Activated CD4-positive, CD25-positive, alpha-beta regulatory T cell (primary cell): Measurements from ENCODE around the gene SIAH3.
"Not testable (repeated sequence)": the region's sequence is repeated elsewhere in the genome, so short reads cannot be mapped to it uniquely, and the experiment has no call there.

Source experiments
- DNase-seq, 4 experiments: peaks; one replicate each; lab custom pipeline; 2025; lab: John Stamatoyannopoulos, UW

Gene SIAH3

GRCh38 chr13:45851171-45851921, at the start of gene SIAH3:
Gene SIAH3 (minus strand): TSS chr13:45851753. CDS start chr13:45851629, 124 bp downstream.
- no peak for DNase-seq

DNA sequence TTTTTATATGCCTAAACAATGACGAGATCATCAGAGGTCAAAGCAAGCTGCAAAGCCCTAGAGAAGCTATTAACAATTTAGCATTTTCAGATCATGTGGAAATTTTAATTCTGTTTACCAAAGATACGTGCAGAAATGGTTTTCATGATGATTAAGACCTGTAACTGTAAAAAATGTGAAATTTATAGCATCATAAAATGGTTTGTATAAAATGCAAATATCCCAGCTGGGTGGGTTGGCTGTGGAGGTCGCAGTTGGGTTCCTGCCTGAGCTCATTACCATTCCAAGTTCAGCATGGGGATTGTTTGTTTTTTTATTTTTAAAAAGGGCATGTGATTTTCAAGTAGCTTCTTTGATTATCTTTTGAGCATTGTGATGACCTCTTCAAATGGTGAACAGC, 47.9 kb upstream of the SIAH3 start:
- DNase-seq = no peak

GRCh38 chr13:45897562-45897961, 46.0 kb upstream of the SIAH3 start:
- no peak for DNase-seq

GRCh38 chr13:45896285-45896684, 44.7 kb upstream of the SIAH3 start:
- DNase-seq = no peak

DNA sequence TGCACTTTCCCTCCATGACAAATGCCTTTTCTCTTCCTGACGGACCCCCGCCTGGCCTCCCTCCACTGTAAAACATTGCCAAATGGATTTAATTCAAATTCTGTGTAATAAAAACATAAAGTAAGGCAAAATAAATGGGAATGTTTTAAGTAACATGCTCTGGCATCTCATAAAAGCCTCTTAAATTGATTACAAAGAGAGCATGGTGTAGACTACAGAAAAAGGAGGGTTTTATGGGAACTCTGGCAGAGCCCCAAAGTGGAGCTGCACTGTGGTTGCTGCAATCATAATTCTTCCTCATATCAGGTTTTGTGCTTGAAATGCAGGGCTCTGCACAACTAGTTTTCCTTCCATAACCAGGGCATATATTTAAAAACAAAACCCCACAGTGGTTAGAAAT, 44.3 kb upstream of the SIAH3 start:
- DNase-seq = no peak

- DNase-seq = no peak
These were observed 41.0 kb upstream of the SIAH3 start for GRCh38 chr13:45892513-45892912.

DNA sequence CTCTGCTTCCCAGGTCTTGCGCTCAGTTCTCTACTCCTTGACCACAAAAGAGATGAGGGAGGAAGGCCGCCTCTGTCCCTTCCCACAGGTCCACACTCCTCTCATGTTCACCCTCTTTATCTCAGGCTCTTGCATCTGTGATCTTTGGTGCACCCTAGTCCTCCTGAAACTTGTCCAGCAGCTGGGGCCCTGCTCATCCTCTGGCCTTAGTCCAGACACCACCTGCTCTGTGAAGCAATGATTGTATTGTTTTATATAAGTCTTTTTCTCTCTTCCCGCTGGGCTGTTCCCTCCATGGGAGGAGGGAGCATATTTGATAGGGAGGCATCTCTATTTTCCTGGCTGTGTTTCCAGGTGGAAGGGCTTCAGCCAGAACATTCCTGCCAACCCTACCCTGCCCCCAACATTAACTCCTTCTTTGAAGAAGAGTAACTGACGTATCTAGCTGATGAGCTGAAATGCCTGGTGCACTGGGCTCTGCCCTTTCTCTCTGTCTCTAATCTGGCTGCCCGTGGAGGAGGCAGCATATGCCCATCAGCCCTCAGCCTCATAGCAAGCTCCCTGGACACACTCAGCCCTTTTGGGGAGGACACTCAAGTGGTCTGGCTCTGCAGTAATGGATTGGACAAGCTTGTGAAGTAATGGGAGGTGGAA, 38.2 kb upstream of the SIAH3 start:
- DNase-seq = no peak

DNA sequence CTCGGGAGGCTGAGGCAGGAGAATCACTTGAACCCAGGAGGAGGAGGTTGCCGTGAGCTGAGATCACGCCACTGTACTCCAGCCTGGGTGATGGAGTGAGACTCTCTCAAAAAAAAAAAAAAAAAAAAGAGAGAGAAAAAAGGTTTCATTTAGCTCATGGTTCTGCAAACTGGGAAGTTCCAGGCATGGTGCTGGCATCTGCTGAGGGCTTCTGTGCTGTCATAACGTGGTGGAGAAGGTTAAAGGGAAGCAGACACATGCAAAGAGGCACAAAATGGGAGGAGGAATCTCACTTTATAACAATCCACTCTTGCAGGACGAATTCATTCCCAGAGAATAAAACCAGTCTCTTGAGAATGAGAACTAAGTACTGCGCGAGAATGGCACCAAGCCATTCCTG, 34.9 kb upstream of the SIAH3 start:
- DNase-seq = no peak

GRCh38 chr13:45885194-45885593, 33.6 kb upstream of the SIAH3 start:
- DNase-seq = no peak

DNA sequence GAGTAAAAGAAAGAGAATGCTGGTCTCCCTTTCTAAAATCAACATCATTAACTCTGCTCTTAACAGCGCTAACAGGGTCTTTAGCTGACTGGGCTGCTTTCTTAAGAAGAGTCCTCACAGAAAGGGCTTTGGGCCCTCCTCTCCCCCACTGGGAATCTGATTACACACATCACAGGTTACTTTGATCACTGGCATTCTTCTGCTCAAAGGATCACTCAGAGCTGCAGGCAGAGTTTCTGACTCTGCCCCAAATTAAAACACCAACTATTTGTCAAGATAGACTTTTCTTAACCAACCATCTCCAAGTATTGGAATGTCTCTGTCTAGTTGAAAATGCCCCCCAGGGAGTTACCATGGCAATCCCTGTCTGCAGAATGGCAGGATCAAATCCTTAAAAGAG, 31.1 kb upstream of the SIAH3 start:
- no peak for DNase-seq

DNA sequence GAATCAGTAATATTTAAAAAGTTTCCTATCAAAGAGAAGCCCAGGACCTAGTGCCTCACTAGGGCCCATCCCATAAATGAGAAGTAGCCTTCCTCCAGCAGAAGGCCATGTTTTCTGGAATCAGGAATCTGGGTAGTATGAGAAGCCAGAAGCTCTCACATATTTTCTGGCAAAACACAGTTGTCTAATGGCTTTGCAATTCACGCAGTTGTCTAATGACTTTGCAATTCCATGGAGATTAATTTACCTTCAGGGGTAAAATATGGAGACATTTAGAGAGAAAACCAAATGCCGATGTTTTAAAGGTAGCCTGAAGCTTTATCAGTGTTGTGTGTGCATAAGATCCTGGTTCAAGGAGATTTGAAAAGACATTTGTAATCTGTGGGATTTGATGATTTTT, 29.8 kb upstream of the SIAH3 start:
- DNase-seq = no peak

DNA sequence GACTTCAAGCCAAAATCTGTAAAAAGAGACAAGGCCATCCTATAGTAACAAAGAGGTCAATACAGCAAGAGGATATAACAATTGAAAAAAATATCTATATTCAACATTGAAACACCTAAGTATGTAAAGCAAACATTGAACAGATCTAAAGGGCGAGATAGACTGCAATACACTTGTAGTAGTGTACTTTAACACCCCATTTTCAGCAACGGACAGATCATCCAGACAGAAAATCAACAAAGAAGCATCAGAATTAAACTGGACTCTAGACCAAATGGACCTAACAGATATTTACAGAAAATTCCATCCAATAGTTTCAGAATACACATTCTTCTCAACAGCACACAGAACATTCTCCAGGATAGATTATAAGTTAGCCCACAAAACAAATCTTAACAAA, 28.7 kb upstream of the SIAH3 start:
- no peak for DNase-seq

DNA sequence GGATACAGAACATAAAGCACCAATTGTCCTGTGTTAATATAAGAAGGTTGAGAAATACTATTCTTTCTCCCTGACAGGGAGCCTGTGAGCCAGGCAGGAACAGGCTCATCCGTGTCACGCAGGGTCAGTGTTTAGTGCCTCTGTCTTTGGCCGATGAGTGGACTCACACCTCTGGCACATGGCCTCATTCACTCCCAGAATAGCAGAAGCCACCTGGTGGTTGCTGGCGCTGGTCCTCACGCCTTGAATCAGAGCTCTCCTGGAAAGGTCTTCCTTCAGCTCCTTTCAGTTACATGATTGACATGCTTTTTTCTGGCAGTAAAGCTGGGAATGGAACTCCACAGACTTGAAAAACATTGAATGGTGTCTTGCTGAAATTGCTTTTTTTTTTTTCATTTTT, 28.1 kb upstream of the SIAH3 start:
- DNase-seq = no peak

DNA sequence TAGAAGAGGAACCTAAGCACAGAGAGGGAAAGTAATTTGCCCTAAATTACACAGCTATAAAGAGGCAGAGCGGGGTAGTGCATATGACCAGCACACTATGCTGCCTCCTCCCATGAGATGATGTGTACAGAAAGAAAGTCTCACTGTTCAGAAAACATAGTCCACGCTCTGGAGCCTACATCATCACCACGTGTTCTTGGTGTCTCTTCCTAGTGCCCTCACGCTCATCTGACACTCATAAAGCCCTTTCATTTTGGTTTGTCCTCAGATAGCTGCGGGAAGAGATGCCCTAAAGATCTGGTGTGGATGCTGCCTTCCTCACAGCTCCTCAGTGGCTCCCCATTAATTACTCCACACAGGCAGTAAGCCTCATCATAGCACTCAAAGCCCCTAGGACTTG, 27.4 kb upstream of the SIAH3 start:
- no peak for DNase-seq

DNA sequence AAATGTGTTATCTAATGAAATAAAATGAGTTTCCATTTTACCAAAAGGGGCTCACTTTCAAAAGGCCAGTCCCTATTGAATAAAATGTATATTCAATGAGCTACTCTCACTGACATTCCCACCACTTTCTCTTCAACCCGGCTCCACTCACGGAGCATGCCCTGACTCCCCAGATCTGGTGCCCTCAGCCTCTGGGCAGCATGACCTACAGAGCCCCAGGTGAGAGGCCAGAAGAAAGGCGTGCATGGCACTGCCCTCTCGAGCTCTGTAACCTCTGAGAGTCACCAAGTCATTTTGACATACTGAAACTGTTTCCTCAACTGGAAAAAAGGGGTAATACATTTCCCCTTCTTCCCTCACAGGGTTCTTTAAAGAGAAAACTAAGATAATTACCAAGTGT, 25.2 kb upstream of the SIAH3 start:
- no peak for DNase-seq

DNA sequence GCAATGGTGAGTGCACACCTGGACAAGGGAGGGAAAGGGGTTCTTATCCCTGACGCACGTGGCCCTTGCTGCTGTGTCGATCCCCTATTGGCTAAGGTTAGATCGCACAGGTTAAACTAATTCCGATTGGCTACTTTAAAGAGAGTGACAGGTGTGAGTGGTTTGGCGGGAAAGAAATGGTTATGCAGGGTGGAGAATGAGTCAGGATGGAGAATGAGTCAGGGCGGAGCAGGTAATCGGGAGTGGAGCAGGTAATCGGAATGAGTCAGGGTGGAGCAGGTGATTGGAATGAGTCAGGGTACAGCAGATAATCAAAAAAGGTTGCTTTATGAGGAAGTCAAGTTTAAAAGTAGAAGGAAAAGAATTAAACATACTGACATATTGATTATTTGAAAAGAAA, 24.4 kb upstream of the SIAH3 start:
- DNase-seq = no peak

DNA sequence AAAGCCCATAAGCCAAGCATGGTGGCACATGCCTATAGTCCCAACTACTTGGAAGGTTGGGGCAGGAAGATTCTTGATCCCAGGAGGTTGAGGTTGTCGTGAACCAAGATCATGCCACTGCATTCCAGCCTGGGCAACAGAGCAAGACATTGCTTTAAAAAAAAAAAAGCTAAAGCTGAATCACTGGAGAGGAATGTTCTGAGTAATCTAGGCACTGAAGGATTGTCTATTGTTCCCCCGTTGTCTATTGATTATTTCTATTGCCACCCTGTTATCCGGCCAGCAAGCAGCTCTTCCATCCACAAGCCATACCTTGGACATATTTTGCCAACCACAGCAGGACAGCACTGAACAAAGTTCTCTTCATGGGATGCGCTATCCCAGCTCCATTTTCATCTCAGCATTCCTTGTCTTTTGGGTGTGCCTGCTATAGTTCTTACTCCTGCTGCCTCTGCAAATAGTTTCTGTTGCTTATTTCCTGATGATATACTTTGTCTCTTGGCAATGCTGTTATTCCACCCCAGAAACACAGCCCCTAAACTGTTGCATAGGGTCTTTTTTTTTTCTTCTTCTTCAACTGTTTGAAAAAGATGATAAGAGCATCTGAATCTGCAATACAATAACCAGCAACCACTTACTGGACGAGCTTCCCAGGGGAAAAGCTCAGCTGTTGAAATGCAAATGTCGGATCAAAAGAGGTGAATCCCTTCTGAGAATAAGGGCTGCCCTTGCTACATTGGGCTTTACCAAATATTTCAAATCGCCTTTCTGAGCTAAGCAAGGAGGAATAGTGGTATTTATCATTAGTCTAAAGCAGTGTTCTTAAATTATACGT, 22.2 kb upstream of the SIAH3 start:
- no peak for DNase-seq

DNA sequence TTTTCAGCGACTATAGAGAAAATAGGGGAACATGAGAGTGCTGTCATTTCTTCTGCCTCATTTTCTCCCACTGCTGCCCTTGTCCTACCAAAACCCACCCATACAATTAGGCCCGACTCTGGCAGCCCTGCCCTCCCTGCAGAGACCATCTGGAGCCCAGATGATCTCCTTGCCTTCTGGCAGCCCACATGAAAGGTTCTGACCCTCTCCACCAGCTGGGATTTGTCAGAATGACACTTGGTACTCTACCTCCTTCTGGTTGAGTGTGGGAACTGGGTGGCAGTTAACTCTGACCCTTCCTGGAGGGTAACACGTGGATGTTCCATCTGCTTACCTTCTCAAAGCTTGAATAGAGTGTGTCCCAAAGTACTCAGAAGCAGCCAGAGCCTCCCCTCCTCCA, 21.0 kb upstream of the SIAH3 start:
- DNase-seq = no peak

DNA sequence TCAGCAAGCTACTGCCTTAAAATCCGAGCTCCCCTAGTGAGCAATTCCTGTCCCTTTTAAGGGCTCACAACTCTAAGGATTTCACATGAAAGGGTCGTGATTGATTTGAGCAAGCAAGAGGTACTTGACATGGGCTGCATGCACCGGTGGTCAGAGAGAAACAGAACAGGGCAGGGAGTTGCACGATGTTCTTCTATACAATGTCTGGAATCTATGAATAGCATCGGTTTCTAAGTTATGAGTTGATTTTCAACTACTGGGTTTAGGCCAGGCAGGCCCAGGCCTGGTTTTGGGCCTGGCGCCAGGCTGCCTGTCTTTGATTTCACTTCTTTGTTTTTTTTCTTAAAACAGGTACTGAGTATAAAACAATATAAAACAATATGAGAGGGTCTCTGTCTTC, 19.6 kb upstream of the SIAH3 start:
- not testable (repeated sequence) for DNase-seq

GRCh38 chr13:45870232-45870631, 18.7 kb upstream of the SIAH3 start:
- no peak for DNase-seq

DNA sequence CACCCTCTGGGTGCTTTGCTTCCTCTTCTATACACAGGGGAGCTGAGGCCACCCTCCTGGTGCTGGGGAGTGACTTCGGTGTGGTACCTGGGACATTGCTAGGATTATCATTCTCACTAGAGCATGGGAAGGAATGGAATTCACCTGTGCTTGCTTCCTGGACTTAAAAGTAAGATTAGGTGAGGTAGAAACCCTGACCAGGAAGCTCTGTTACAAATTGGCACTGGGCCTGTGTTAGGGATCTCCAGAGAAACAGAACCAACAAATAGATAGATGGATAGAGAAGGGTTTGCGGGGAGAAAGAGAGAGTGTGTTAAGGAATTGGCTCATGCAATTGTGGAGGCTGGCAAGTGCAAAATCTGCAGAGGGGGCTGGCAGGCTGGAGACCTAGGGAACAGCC, 13.9 kb upstream of the SIAH3 start:
- DNase-seq = no peak

DNA sequence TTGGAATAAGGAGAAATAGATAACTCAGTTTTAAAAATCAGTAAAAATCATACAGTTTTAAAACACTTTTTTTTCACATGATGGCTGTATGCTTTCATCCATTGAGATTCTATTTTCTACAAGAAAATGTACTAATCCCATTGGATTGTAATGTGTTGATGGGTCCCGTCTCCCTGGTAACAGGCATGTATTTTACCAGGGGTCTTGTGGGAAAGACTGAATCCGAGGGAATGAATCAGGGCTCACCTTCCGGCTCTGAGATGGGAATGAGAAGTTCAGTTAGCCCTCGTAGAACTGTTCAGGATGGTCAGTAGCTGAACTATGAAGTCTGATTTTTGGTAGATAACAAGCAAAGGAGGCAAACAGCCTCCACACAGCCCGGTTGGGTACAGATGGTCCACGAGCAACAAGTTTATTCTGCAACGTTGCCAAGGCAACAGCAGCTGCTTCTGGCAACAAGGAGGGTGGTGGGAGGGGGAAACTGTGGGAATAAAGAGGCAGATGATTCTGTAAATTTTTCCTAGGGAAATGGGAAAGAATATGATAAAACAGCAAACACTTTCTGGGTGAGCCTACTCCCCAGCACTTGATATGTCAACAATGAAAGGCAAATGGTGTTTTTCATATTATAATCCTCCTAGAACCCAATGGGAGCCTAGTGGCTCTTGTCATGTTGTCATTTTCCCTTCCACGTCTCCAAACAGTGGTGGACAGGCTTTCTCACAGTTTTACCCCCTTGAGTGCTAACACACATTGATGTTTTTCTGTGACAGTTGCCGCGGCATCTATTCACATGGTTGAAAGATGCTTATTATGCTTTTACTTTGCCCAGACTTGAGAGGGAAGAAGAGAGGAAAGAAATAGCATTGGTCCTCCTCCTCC, 12.4 kb upstream of the SIAH3 start:
- no peak for DNase-seq
